Neural cell (in vitro differentiated cells): ENCODE results near the gene WWTR1. TPM values are rescaled to one million over a fixed set of nuclear protein-coding genes. Genes with fewer than 3 reads are reported as not detected.

ENCODE experiments used
- H2AFZ ChIP-seq: fragments of 200-600, 300-800 bp; sonication (generic), shearing (Covaris generic); 2 replicates; pipeline ENCODE4 v1.6.0; 2014; ENCODE audit warnings: low read depth, mild to moderate bottlenecking, antibody characterized with exemption, low read length, moderate library complexity
- H3F3A ChIP-seq: fragments of 200-600 bp; shearing (Covaris generic); 2 replicates; pipeline ENCODE4 v1.6.1; 2016; ENCODE audit warnings: mild to moderate bottlenecking, moderate library complexity, mixed read lengths, antibody characterized with exemption, low read length; ENCODE audit not compliant: insufficient read depth, poor library complexity, severe bottlenecking
- H3K27ac ChIP-seq: fragments of 200-600, 300-800 bp; sonication (generic), shearing (Covaris generic); 2 replicates; pipeline ENCODE4 v1.5.1; 2014; ENCODE audit warnings: mild to moderate bottlenecking, low read length, moderate library complexity
- H3K27me3 ChIP-seq: fragments of 300-800, 200-600 bp; sonication (generic), shearing (Covaris generic); 2 replicates; pipeline ENCODE4 v1.6.0; 2014; ENCODE audit warnings: mild to moderate bottlenecking, low read depth, low read length, moderate library complexity; ENCODE audit not compliant: insufficient read depth
- H3K36me3 ChIP-seq: fragments of 300-800, 200-600 bp; sonication (generic), shearing (Covaris generic); 2 replicates; pipeline ENCODE4 v1.5.1; 2014; ENCODE audit warnings: mild to moderate bottlenecking, antibody characterized with exemption, low read length, moderate library complexity; ENCODE audit not compliant: insufficient read depth
- H3K4me2 ChIP-seq: fragments of 300-800, 200-600 bp; sonication (generic), shearing (Covaris generic); 2 replicates; pipeline ENCODE4 v1.6.0; 2014; ENCODE audit warnings: mild to moderate bottlenecking, low read length
- H3K4me3 ChIP-seq: fragments of 300-800, 200-600 bp; sonication (generic), shearing (Covaris generic); 2 replicates; pipeline ENCODE4 v1.5.1; 2014; ENCODE audit warnings: mild to moderate bottlenecking, low read length, moderate library complexity
- H3K79me2 ChIP-seq: fragments of 200-600 bp; shearing (Covaris generic); replicated peaks from 2 replicates; pipeline ENCODE4 v1.6.0; 2014; ENCODE audit warnings: mild to moderate bottlenecking, low read length, moderate library complexity; ENCODE audit not compliant: insufficient read depth
- H3K9ac ChIP-seq: fragments of 300-800, 200-600 bp; sonication (generic), shearing (Covaris generic); 2 replicates; pipeline ENCODE4 v1.6.1; 2016; ENCODE audit warnings: mild to moderate bottlenecking, low read length, mixed read lengths
- H3K9me2 ChIP-seq: fragments of 200-600 bp; shearing (Covaris generic); 2 replicates; pipeline ENCODE4 v1.6.1; 2016; ENCODE audit warnings: mild to moderate bottlenecking, low read length, mixed read lengths; ENCODE audit not compliant: insufficient read depth
- H3K9me3 ChIP-seq: fragments of 200-600, 300-800 bp; sonication (generic), shearing (Covaris generic); 2 replicates; pipeline ENCODE4 v1.6.1; 2016; ENCODE audit warnings: mild to moderate bottlenecking, mixed run types, low read length, moderate library complexity, mixed read lengths
- H4K20me1 ChIP-seq: fragments of 200-600 bp; shearing (Covaris generic); 2 replicates; pipeline ENCODE4 v1.6.1; 2016; ENCODE audit warnings: mild to moderate bottlenecking, mixed run types; ENCODE audit not compliant: insufficient read depth
- CTCF ChIP-seq: fragments of 450-650 bp; IDR thresholded peaks from 2 replicates; pipeline ENCODE4 v1.5.1; 2014; ENCODE audit warnings: antibody characterized with exemption, mild to moderate bottlenecking, moderate library complexity; ENCODE audit not compliant: poor library complexity, severe bottlenecking
- EP300 ChIP-seq: fragments of 450-650 bp; conservative IDR thresholded peaks from 2 replicates; pipeline ENCODE4 v1.6.1; 2014; ENCODE audit warnings: antibody characterized with exemption, mild to moderate bottlenecking, moderate library complexity; ENCODE audit not compliant: poor library complexity, severe bottlenecking
- EZH2 ChIP-seq: fragments of 200-600, 300-800 bp; shearing (Covaris generic), sonication (generic); IDR thresholded peaks from 2 replicates; pipeline ENCODE4 v1.6.1; 2014; ENCODE audit warnings: antibody characterized with exemption, low read length, borderline replicate concordance, mild to moderate bottlenecking; ENCODE audit not compliant: insufficient read depth, poor library complexity, severe bottlenecking
- MXI1 ChIP-seq: fragments of 450-650 bp; conservative IDR thresholded peaks from 2 replicates; pipeline ENCODE4 v1.6.1; 2014; ENCODE audit warnings: antibody characterized with exemption, mild to moderate bottlenecking; ENCODE audit not compliant: poor library complexity, severe bottlenecking
- POLR2AphosphoS5 ChIP-seq: IDR thresholded peaks from 2 replicates; pipeline ENCODE4 v1.6.1; 2012
- RAD21 ChIP-seq: fragments of 450-650 bp; conservative IDR thresholded peaks from 2 replicates; pipeline ENCODE4 v1.6.1; 2014; ENCODE audit warnings: antibody characterized with exemption, mild to moderate bottlenecking, moderate library complexity
- SMC3 ChIP-seq: fragments of 450-650 bp; conservative IDR thresholded peaks from 2 replicates; pipeline ENCODE4 v1.6.1; 2014; ENCODE audit warnings: antibody characterized with exemption, mild to moderate bottlenecking, moderate library complexity; ENCODE audit not compliant: poor library complexity
- TAF1 ChIP-seq: IDR thresholded peaks from 2 replicates; pipeline ENCODE4 v1.6.1; 2012; ENCODE audit warnings: low read depth
- polyA plus RNA-seq: library from polyadenylated mRNA; depleted of rRNA; stranded (reverse); fragments of >200 nt; gene quantifications from 2 replicates; pipeline ENCODE4 v1.2.3, GENCODE V29; 2014
- TF ChIP-seq, protein P1 (sequence below): IDR thresholded peaks from 2 replicates; pipeline ENCODE4 v1.6.1; 2012; ENCODE audit warnings: borderline replicate concordance

WWTR1 gene
- polyA plus RNA-seq, 1 donor from 2014 or later = 0.97 TPM

GRCh38 chr3:149560617-149561016, 97.2 kb downstream of the WWTR1 start:
- no peaks in the 10 kb centered on the region for H3F3A ChIP-seq
- H3K4me2 ChIP-seq = no peak overlapping the region
- H3K79me2 ChIP-seq = no peaks in the 10 kb centered on the region

GRCh38 chr3:149560001-149560400, 97.8 kb downstream of the WWTR1 start:
- Histone ChIP-seq H3K4me2 (no peak overlapping the region), H3K27me3 (no peaks in the 10 kb centered on the region), H3K79me2 (no peaks in the 10 kb centered on the region)

More at GRCh38 chr3:149560617-149561016, 97.2 kb downstream of the WWTR1 start:
- Histone ChIP-seq H3K9me2 (no peaks in the 10 kb centered on the region), H3K9me3 (no peaks in the 10 kb centered on the region), H3K27ac (no peak overlapping the region), H3K4me3 (no peak overlapping the region), H4K20me1 (no peaks in the 10 kb centered on the region), H3K36me3 (no peaks in the 10 kb centered on the region), H3K9ac (no peak overlapping the region), H3K27me3 (no peaks in the 10 kb centered on the region), H2AFZ (no peak overlapping the region)
- TF ChIP-seq TAF1 (no peak), EP300 (no peak), POLR2AphosphoS5 (no peak), EZH2 (no peak), RAD21 (no peak), MXI1 (no peak), SMC3 (no peak), CTCF (no peak)
- TF ChIP-seq, protein P1, sequence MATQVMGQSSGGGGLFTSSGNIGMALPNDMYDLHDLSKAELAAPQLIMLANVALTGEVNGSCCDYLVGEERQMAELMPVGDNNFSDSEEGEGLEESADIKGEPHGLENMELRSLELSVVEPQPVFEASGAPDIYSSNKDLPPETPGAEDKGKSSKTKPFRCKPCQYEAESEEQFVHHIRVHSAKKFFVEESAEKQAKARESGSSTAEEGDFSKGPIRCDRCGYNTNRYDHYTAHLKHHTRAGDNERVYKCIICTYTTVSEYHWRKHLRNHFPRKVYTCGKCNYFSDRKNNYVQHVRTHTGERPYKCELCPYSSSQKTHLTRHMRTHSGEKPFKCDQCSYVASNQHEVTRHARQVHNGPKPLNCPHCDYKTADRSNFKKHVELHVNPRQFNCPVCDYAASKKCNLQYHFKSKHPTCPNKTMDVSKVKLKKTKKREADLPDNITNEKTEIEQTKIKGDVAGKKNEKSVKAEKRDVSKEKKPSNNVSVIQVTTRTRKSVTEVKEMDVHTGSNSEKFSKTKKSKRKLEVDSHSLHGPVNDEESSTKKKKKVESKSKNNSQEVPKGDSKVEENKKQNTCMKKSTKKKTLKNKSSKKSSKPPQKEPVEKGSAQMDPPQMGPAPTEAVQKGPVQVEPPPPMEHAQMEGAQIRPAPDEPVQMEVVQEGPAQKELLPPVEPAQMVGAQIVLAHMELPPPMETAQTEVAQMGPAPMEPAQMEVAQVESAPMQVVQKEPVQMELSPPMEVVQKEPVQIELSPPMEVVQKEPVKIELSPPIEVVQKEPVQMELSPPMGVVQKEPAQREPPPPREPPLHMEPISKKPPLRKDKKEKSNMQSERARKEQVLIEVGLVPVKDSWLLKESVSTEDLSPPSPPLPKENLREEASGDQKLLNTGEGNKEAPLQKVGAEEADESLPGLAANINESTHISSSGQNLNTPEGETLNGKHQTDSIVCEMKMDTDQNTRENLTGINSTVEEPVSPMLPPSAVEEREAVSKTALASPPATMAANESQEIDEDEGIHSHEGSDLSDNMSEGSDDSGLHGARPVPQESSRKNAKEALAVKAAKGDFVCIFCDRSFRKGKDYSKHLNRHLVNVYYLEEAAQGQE = no peak

More at GRCh38 chr3:149560001-149560400, 97.8 kb downstream of the WWTR1 start:
- H3K4me3 ChIP-seq = no peak overlapping the region
- no peak overlapping the region for H2AFZ ChIP-seq
- H3K9ac ChIP-seq = no peak overlapping the region
- TF ChIP-seq CTCF (no peak), EZH2 (no peak), SMC3 (no peak), MXI1 (no peak), TAF1 (no peak), EP300 (no peak), RAD21 (no peak), POLR2AphosphoS5 (no peak)
- TF ChIP-seq, protein P1 = no peak
- no peaks in the 10 kb centered on the region for H3K36me3 ChIP-seq
- no peaks in the 10 kb centered on the region for H3K9me2 ChIP-seq
- H4K20me1 ChIP-seq = no peaks in the 10 kb centered on the region
- no peaks in the 10 kb centered on the region for H3F3A ChIP-seq
- H3K27ac ChIP-seq = no peak overlapping the region
- no peaks in the 10 kb centered on the region for H3K9me3 ChIP-seq
